ENCODE results near the gene TRIM72.
"Not testable (repeated sequence)": the region's sequence is repeated elsewhere in the genome, so short reads cannot be mapped to it uniquely, and the experiment has no call there.

Gene TRIM72

GRCh38 chr16:31198207-31198882 lies 15.6 kb upstream of the TRIM72 start:
- no peak for DNase-seq (ENCODE audit: low read depth)

GRCh38 chr16:31199430-31200041 lies 14.4 kb upstream of the TRIM72 start:
- no peak for TF ChIP-seq CTCF (IDR thresholded peaks at IDR 0.05; ENCODE audit: control insufficient read depth, extremely low read depth, insufficient read depth)
- DNase-seq (ENCODE audit: low read depth): no peak
- H3K4me3 ChIP-seq (ENCODE audit: low read depth, low read length): no peak overlapping the region

More at GRCh38 chr16:31198207-31198882, 15.6 kb upstream of the TRIM72 start:
- H3K4me3 ChIP-seq (ENCODE audit: low read depth, low read length): no peak overlapping the region
- no peak for TF ChIP-seq CTCF (IDR thresholded peaks at IDR 0.05; ENCODE audit: control insufficient read depth, extremely low read depth, insufficient read depth)

- not testable (repeated sequence) for H3K4me3 ChIP-seq (ENCODE audit: low read depth, low read length); DNase-seq (ENCODE audit: low read depth)
Measured at GRCh38 chr16:31200111-31200510, 13.8 kb upstream of the TRIM72 start.

GRCh38 chr16:31200821-31201568 lies 12.9 kb upstream of the TRIM72 start:
- no peak for DNase-seq (ENCODE audit: low read depth)
- H3K4me3 ChIP-seq (ENCODE audit: low read depth, low read length): no peak overlapping the region
- TF ChIP-seq CTCF (IDR thresholded peaks at IDR 0.05; ENCODE audit: control insufficient read depth, extremely low read depth, insufficient read depth): no peak

- TF ChIP-seq CTCF (IDR thresholded peaks at IDR 0.05; ENCODE audit: control insufficient read depth, extremely low read depth, insufficient read depth): no peak
- DNase-seq (ENCODE audit: low read depth): no peak
- no peak overlapping the region for H3K4me3 ChIP-seq (ENCODE audit: low read depth, low read length)
Measured at GRCh38 chr16:31201582-31202413, 12.1 kb upstream of the TRIM72 start.

- H3K4me3 ChIP-seq (ENCODE audit: low read depth, low read length): no peak within 1 kb of the TSS
- DNase-seq (ENCODE audit: low read depth): no peak
- TF ChIP-seq CTCF (IDR thresholded peaks at IDR 0.05; ENCODE audit: control insufficient read depth, extremely low read depth, insufficient read depth): no peak
Measured at GRCh38 chr16:31202414-31203375, 11.2 kb upstream of the TRIM72 start, which contains the start of gene PYCARD. TSS of gene PYCARD (minus strand) at chr16:31202760. CDS start at chr16:31202690, 70 bp downstream.

Data from LNCaP clone FGC (cell line).